ENCODE data around the gene CELF4.

Gene CELF4

GRCh38 chr18:37285825-37286224 lies 279.8 kb downstream of the CELF4 start:
- DNase-seq (ENCODE audit: low read depth in 2 of 2) = no peak

GRCh38 chr18:37284260-37284659 lies 281.3 kb downstream of the CELF4 start:
- no peak for DNase-seq (ENCODE audit: low read depth in 2 of 2)

- DNase-seq (ENCODE audit: low read depth in 2 of 2) = no peak
These were observed 283.1 kb downstream of the CELF4 start for GRCh38 chr18:37282386-37283037.

GRCh38 chr18:37280701-37281393 lies 284.8 kb downstream of the CELF4 start:
- no peak for DNase-seq (ENCODE audit: low read depth in 2 of 2)

GRCh38 chr18:37277804-37278203 lies 287.8 kb downstream of the CELF4 start:
- DNase-seq (ENCODE audit: low read depth in 2 of 2) = no peak

- no peak for DNase-seq (ENCODE audit: low read depth in 2 of 2)
These were observed 289.3 kb downstream of the CELF4 start for GRCh38 chr18:37276111-37276890.

GRCh38 chr18:37275237-37275741 lies 290.3 kb downstream of the CELF4 start:
- no peak for DNase-seq (ENCODE audit: low read depth in 2 of 2)

GRCh38 chr18:37274309-37275236 lies 291.0 kb downstream of the CELF4 start:
- DNase-seq (ENCODE audit: low read depth in 2 of 2) = no peak

GRCh38 chr18:37272841-37273240 lies 292.8 kb downstream of the CELF4 start:
- DNase-seq (ENCODE audit: low read depth in 2 of 2) = no peak

GRCh38 chr18:37272226-37272625 lies 293.4 kb downstream of the CELF4 start:
- no peak for DNase-seq (ENCODE audit: low read depth in 2 of 2)

GRCh38 chr18:37270666-37271052 lies 294.9 kb downstream of the CELF4 start:
- no peak for DNase-seq (ENCODE audit: low read depth in 2 of 2)

- DNase-seq (ENCODE audit: low read depth in 2 of 2) = no peak
These were observed 295.4 kb downstream of the CELF4 start for GRCh38 chr18:37270038-37270665.

GRCh38 chr18:37266290-37266689 lies 299.3 kb downstream of the CELF4 start:
- DNase-seq (ENCODE audit: low read depth in 2 of 2) = no peak

GRCh38 chr18:37265382-37265781 lies 300.2 kb downstream of the CELF4 start:
- DNase-seq (ENCODE audit: low read depth in 2 of 2) = no peak

- DNase-seq (ENCODE audit: low read depth in 2 of 2) = no peak
These were observed 300.6 kb downstream of the CELF4 start for GRCh38 chr18:37264956-37265355.

- DNase-seq (ENCODE audit: low read depth in 2 of 2) = no peak
These were observed 303.6 kb downstream of the CELF4 start for GRCh38 chr18:37261988-37262387.

GRCh38 chr18:37261246-37261840 lies 304.3 kb downstream of the CELF4 start:
- DNase-seq (ENCODE audit: low read depth in 2 of 2) = no peak

GRCh38 chr18:37260367-37261093 lies 305.1 kb downstream of the CELF4 start:
- DNase-seq (ENCODE audit: low read depth in 2 of 2) = no peak

GRCh38 chr18:37259711-37260110 lies 305.9 kb downstream of the CELF4 start:
- DNase-seq (ENCODE audit: low read depth in 2 of 2) = no peak

GRCh38 chr18:37258819-37259218 lies 306.8 kb downstream of the CELF4 start:
- no peak for DNase-seq (ENCODE audit: low read depth in 2 of 2)

Measured in activated CD8-positive, alpha-beta memory T cell treated with anti-CD3 and anti-CD28 coated beads for 4 hours (primary cell).